H1 (cell line): ENCODE results near the gene TMEM163. TPM values are rescaled to one million over a fixed set of nuclear protein-coding genes. Genes with fewer than 3 reads are reported as not detected.

Experiments
- RBBP5 ChIP-seq: IDR thresholded peaks from 2 replicates; pipeline ENCODE4 v1.7.1; 2012; ENCODE audit warnings: low read depth, mild to moderate bottlenecking, inconsistent platforms, low read length, moderate library complexity, borderline replicate concordance
- SIX5 ChIP-seq: IDR thresholded peaks from 2 replicates; pipeline ENCODE4 v1.6.1; 2011; ENCODE audit warnings: mild to moderate bottlenecking, low read depth, low read length
- polyA plus RNA-seq, 7 experiments: library from polyadenylated mRNA; depleted of rRNA in 3 of 7; stranded (reverse) in 5 of 7; unstranded in 2 of 7; fragments of >200 nt in 5 of 7; fragments of 200-250 nt in 2 of 7; gene quantifications; 1 replicate in 5 of 7; 2 replicates in 1 of 7; 4 replicates in 1 of 7; pipeline versions ENCODE4 v1.2.1 to v1.2.3, GENCODE V29; 2011 to 2013; ENCODE audit warnings: missing spikeins in 2 of 7, mixed read lengths in 2 of 7
- total RNA-seq: library from RNA; stranded (reverse); fragmentation: NEBNext Ultra II Directional; extraction: Animal tissue kit (Norgen Biotek cat#: 25700); gene quantifications from 2 replicates; pipeline ENCODE4 v1.2.1, GENCODE V29; 2021

TMEM163 gene
- total and polyA plus RNA-seq, 2 of the 8 experiments (the other 6 are each of a cell fraction or from before 2014, with no cell fraction given) = 2.8 to 3.2 TPM

DNA sequence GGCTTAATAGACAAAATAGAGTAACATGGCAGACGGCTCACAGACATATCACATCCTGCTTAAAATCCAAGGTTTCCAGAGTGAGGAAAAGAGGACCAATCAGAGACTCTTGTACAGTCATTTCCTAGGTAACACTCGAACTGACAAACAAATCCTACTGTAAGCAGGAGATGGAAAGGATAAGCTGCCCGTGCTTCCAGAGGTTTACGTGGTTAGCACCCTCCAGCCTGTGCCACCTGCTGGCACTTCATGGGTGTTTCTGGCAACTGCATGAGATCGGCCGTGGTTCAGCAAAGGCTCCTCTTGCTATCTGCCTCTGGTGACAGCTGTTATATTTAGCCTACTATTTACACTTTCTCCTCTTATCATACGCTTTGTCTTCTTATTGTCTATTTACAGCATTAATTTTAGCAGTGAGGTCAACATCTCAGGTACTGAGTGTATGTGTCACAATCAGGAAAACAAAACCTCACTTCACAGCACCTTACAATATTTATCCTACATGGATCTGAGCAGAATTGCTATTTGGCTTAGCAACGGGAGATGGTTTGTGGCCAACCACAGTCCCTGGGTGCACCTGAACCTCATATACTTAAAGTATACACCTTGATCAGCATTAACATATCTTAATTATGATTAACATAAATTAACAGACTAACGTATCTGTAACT, 226.9 kb downstream of the TMEM163 start (continued):
- TF ChIP-seq RBBP5 (no peak), SIX5 (no peak)
